Suppressor macrophage (primary cell): ENCODE results near the gene TMEM198.
A peak's percentile ranks its signal among the peaks of the same experiment; 100 is the strongest.

ENCODE experiments used
- DNase-seq, 4 experiments: peaks; one replicate each; pipeline ENCODE4 v3.0.0-alpha.2; 2020 to 2022
- total RNA-seq, 17 experiments: gene quantifications; one replicate each; lab custom pipeline; 2026; ENCODE audit warnings: mixed read lengths in 6 of 17, inconsistent platforms in 3 of 17; lab: John Stamatoyannopoulos, UW

The TMEM198 gene, protein sequence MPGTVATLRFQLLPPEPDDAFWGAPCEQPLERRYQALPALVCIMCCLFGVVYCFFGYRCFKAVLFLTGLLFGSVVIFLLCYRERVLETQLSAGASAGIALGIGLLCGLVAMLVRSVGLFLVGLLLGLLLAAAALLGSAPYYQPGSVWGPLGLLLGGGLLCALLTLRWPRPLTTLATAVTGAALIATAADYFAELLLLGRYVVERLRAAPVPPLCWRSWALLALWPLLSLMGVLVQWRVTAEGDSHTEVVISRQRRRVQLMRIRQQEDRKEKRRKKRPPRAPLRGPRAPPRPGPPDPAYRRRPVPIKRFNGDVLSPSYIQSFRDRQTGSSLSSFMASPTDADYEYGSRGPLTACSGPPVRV
- total RNA-seq: 0 to 1.2 (median 0.04) reads per million in 17 experiments

DNA sequence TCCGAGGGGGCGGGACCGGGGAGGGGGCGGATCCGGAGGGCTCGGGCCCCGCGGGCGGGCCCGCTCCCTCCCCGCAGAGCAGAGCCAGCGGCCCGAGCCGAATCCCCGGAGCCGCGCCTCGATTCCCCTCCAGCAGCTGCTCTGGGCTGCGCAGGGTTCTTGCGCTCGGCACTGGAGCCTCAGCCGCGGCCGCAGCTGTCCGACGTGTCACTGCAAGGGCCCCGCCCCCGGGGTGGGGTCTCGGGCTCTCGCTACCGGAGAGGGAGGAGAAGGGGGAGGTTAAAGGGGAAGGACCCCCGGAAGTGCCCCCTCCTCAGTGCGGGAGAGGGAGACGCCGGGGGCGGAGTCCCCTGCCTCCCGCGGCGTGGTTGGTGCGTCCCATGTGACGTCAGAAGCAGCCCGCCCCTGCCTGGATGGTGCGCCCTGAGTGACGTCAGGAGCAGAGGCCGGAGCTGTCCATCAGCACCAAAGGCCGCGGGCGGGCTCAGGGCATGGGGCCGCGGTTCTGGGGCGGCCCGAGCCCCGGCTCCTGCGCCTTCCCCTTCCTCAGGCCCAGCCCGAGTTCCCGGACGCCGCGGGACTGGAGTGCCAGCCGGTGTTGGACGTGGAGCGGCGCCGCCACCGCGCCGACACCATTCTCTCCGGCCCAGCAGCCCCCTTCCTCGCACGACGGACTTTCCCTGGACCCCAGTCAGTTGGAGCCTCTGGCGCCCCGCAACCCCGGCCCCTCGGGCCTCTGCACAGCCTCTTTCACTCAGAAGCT lies at the start of gene TMEM198, which contains the start of gene CHPF:
TMEM198 (plus strand) TSS at position 433 of the 763 bp plus-strand sequence. CDS start 700 bp downstream, outside the sequence.
CHPF (minus strand) TSS at position 214 of the 763 bp plus-strand sequence. CDS start 271 bp downstream, outside the sequence.
- peak; percentile 94 to 96 (median 96) for DNase-seq

DNA sequence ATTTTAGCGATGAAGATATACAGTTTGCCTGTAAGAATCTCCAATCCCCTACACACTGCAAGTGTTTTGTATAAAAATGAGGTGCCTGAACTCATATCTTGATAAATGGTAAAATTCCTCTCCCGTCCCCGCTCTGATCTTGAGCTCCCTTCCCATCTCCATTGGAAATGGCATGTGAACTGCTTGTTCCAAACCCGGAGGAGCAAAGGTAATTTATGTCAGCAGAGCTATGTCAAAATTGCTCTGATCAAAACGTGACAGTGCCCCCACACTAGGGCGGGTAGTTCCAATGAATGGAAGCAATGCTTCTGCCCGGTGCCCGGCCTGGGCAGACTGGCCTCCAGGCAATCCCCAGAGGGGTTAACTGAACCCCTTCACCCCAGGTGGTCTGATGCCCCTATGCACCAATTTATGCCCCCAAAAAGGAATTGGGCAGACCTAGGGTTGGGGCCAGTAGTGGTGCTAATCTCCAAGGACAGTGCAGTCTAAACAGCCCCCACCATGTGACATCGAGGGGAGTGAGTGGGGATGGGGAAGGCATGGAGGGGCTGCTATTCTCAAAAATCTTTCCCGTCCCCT lies 48.8 kb upstream of the TMEM198 start:
- DNase-seq: no peak

DNA sequence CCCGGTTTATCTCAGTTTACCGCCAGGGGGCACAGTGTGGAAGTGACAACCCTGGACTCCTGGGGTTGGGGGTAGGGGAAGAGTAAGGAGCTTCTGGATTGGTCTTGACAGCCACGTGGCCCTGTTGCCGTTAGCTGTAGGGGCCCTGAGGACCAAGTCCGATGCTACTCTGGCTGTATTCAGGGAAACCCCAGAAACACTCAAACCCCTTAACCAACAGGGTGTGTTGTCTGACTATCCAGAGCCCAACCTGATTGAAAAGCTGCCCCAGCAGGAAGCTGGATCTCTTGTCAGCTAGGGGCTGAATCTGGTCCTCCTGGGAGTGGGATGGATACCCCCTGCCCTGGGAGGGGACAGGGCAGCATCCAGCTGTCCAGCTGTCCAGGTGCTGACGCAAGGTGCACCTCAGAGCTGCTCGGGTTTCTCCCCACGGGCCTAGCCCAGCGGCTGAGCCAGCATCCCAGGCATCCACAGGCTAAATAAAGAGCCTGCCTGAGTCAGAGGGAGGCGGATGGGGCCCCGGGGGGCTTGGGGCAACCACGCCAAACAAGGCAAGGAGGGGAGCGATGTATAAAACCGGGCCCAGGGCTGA lies 48.2 kb upstream of the TMEM198 start:
- DNase-seq: peak; percentile 65 to 76 (median 72)

DNA sequence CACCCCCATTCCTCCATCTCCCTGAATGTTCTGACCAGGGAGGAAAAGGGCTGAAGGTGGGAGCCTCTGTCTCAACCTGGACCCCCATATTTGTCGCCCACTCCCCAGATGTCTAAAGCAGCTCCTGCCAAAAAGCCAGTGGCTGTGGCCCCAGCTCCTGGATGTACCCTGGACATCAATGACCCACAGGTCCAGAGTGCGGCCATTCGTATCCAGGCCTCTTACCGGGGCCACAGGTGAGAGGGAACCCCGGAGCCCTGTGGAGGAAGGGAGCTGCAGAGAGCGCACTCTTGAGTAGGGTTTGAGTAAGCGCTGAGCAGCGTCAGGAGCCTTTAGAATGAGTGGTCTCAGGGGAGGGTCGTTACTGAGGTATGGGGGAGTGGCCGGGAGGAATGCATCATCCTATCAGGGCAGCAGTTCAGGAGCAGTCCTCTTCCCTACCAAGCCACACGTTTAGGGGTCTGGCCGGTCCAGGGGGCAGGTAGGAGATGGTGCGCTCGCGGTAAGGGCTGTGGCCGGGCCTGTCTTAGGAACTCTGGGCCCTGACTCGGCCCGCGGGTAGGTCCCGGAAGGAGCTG lies 47.5 kb upstream of the TMEM198 start:
- DNase-seq: no peak

DNA sequence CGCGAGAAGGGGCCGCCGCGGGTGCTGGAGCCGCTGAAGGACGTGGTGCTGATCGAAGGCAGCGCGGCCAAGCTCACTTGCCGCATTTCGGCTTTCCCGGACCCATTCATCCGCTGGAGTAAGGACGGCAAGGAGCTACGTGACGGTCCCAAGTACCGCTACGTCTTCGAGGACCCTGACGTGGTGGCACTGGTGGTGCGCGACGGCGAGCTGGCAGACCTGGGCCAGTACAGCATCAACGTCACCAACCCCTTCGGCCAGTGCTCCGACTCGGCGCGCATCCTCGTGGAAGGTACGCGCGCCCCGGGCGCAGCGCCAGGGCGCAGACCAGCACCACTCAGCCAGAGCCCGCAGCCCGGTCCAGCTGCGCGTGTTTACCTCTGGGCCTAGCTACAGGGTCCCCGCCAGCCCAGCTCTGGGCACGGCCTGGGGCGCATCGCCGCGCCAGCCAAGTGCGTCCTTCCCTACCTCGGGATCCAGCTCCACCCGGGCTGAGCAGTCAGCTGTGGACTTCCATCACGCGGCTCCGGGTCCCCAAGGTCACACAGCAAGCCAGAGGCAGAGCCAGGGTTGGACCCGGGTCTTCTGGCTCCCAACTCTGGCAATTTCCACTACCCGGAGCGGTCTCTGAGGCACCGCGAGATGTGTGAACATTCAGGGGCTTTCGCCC lies 46.9 kb upstream of the TMEM198 start:
- no peak for DNase-seq

DNA sequence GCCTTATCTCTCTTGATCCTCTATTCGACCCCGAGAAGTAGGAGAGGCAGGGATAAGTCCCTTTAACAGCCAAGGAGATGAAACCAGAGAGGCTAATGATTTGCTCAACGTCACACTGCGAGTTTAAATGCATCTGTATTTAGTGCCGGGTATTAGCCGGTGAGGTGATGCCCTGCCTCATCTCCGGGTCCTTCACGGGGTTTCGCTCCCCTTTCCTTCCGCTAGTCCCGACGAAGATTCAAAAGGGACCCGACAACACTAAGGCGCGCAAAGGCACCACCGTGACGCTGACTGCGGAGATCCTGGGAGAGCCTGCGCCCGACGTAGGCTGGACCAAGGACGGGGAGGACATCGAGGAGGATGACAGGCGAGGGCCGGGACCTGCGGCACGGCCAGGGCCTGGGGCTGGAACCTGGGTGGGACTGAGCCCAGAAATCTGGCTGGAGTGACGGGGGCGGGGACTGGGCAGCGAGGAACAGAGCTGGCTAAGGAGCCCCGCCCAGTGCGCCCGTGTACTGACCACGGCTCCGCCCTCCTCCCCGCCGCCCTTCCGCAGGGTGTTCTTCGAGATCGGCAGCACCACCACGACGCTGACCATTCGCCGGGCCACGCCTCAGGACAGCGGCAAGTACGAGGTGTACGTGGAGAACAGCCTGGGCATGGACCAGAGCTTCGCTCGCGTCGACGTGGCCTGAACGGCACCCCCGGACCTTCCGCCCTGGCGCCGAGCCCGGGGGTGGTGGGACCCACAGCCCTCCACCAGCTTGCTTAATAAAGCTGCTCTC lies 46.1 kb upstream of the TMEM198 start:
- peak; percentile 84 to 95 (median 90) for DNase-seq

DNA sequence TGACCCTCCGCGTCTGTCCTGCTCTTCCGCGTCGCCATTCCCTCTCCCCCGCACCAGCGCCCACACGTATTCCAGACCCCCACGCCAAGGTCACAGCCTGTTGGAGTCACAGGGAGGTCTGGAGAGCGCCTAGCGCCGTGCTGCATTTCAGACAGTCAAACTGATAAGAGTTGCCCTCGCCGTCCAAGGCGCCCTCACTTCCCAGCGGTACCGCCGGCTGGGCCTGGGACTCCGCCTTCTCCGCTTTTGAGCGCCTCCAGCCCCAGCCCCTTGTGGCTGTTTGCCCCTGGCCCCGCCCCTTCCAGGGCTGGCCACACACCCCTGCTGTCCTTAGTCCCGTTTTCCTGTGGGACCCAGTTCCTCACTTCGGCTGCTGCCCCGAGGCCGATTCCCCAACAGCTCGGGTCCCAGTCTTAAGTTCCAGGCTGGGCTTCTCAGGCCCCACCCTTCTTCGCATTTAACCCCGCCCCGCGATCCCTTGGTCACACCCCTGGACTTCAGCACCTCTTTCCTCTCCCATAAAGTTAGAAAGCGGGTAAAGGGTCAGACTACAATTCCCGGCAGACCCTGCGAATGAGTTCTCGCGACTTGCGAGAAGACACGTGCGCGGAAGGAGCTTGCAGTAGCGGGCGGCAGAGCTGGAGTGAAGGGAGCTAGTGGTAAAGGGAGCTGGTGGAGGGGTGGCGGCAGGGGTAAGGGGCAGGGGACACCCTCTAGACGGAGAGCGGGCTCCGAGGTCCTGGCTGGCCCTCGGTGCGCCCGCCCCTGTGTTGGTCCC lies 45.4 kb upstream of the TMEM198 start, which contains the start of gene GMPPA:
GMPPA (plus strand) TSS at position 612 of the 778 bp plus-strand sequence. CDS start 1,085 bp downstream, outside the sequence.
- peak; percentile 96 to 99 (median 98) for DNase-seq

DNA sequence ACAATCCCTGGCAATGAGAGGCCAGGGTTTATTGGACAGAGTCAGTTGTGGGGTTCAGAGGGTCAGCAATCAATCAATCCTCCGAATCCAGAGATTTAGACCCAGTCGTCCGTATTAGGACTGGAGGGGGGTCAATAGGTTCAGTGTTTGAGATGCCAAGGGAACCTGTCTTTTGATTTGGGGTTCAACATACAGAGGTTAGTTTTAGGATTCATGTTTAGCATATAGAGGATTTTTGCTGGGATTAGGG lies 44.8 kb upstream of the TMEM198 start:
- no peak for DNase-seq

DNA sequence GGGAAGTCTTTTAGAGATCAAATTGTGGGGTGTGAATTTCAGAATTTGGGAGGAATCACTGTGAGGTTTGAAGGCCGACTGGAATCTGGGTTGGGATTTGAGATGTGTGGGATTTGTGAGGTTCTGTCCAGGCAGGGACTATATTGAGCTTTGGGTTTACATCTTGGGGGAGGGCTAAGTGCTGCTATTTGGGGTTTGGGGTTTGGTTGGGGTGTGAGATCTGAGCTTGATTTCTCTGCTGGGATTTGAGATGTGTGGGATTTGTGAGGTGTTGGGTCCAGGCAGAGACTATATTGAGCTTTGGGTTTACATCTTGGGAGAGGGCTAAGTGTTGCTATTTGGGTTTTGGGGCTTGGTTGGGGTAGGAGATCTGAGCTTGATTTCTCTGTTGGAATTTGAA lies 44.3 kb upstream of the TMEM198 start:
- no peak for DNase-seq

DNA sequence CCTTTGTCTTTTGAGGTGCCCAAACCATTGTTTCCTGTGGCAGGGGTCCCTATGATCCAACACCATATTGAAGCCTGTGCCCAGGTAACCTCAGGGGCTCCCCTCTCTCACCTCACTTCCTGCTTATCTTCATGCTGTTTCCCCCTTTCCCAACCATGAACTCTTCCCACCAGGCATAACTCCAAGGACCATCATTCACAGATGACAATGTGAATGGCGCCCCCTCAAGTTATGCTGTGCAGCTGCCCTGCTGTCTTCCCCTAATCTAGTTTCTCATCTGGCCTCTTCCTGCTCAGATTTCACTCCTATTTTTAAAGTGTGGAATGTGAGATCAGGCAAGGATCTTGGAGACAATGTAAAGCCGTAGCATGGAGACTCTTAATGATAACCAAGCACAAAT lies 43.7 kb upstream of the TMEM198 start:
- DNase-seq: no peak

DNA sequence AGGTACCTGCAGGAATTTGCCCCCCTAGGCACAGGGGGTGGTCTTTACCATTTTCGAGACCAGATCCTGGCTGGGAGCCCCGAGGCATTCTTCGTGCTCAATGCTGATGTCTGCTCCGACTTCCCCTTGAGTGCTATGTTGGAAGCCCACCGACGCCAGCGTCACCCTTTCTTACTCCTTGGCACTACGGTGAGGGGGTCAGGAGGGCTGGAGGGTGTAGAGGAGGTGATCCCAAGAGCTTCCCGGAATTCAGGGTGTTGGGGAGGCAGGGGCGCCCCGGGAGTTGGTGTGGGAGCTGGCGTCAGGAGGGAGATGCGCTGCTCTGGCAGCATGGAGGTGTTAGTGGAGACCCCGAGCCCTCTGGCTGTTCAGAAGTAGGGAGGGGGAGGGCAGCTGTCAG lies 42.0 kb upstream of the TMEM198 start:
- no peak for DNase-seq

DNA sequence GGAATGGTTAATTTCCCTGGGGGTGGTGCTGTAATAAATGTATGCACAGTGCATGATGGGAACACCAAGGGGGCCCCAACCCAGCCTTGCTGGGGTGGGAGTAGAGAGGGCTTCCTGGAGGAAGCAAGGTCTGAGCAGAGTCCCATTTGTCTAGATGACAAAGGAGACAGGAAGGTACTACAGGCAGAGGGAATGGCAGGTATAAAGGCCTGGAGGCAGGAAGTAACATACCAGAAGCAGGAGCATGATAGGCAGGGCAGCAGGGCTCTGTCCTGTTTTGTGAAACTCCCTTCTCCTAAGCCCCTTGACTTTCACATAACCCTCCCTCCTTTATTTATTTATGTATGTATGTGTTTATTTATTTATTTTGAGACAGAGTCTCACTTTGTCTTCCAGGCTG lies 41.2 kb upstream of the TMEM198 start:
- DNase-seq: no peak

DNA sequence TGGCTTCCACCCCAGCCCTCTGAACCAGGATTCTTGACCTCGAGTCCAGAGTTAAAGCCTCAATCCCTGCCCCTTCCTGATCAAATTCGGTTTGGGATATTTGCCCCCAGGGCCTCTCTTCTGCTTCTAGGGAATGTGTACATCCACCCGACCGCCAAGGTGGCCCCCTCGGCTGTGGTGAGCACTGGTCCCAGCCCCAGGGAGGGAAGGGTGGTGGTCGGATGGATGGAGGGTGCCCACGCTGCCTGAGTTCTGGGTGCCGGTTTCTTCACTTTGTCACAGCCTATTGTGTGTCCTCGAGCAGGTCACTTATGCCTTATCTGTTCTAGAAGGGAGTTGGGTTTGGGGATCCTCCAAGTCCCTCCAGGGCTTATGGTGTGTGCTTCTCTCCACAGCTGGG lies 38.2 kb upstream of the TMEM198 start:
- DNase-seq: no peak

DNA sequence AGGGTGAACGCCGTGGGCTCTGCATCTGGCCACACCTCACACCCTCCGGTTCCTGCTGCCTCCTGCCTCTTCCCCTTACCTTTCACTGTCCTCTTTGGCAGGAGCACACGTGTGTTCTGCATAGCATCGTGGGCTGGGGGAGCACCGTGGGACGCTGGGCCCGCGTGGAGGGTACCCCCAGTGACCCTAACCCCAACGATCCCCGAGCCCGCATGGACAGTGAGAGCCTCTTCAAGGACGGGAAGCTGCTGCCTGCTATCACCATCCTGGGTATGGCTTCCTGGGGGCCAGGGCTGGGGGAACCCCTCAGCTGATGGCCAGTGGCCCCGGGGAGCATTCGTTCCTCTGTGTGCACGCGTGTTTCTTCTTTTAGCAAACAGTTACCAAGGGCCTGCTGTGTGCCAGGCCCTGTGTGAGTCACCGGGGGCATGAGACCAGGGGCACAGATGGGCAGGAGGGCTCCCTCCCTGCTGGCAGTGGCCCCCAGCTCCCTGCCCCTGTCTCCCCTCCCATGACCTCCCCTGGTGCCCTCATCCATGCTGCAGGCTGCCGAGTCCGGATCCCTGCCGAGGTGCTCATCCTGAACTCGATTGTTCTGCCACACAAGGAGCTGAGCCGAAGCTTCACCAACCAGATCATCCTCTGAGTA lies 37.6 kb upstream of the TMEM198 start:
- DNase-seq: no peak

DNA sequence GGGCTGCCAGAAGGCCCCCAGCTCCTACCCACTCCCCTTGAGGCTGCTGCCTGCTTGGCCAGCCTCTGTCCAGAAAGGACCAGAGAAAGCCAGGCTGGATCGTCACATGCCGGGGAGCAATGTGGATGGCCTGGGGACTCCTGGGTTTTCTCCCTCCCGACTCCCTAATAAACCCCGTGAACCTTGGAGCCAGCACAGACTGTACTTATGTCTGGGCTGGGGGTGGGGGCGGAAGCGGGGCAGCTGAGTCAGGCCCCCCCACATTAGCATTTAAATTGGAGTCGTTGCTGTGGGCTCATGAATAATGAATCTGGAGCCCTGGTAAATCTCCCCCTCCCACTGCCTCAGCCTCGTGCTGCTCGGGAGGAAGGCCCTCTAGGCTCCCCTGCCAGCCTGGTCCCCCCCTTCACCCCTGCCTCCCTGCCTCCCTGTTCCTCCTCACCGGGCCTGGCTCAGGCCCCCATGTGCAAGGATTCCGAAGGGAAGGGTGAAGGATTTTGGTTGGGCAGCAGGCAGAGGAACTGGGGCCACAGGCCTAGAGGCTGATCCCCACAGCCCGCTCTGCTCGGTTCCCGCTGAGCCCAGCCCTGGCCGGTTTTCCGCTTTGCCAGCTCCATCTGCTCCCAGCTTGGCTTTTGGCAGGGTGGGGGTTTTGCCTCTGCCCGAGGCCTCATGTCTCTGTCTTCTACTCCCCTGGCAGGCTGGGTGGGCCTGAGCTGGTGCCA lies 36.9 kb upstream of the TMEM198 start:
- DNase-seq: no peak

DNA sequence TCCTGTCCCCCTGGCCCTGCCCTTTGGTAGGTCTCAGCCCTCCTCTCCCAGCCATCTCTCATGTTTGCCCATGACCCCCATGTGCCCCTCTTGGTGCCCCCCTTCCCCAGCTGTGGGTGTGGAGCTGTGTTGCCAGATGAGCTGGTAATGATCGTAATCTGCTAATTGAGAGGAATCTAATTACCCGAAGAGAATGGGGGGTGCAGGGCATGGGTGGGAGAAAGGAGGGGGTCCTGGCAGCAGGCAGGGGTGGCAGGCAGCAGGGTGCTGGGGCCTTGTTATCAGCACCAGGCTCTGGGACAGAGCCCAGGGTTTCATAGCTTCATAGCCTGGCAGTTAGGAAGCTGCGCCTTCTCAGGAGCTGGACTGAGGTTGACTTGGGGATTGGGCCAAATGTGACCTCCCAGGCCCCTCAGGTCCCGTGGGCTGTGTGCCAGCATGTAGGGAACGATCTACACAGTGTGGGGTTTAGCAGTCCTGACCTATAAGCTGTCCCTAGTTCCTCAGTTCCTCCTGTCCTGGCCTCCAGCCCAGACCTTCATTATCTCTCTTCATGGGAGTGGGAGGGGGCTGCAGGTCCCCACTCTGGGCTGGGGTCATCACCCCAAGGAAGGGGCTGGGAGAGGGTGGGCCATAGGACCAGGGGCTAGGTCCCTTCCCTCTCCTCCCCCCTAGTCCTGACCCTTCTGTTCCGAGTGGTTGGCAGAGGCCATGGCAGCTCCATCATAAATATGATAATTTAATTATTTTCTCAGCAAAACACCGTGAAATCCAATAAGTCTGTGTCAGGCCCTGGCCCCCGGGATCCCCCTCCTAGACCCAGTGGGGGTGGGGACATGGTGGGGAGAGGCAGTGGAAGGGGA lies 36.0 kb upstream of the TMEM198 start:
- DNase-seq: no peak

DNA sequence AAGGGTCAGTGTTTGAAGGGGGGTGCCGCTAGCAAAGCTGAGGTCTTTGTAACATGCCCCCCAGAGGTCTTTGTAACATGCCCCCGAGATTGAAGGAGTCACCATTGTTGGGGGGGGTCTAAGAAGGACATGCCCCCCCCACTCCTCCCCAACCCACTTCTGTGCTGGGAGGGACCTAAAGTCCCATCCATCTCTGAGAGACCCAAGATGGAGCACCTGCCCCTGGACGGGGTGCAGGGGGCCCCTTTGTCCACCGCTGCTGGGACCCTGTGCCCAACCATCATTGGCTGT lies 35.4 kb upstream of the TMEM198 start:
- no peak for DNase-seq
